Sigmoid colon (tissue), 7 donors: ENCODE data around the gene RERG. TPM values are rescaled to one million over a fixed set of nuclear protein-coding genes. Genes with fewer than 3 reads are reported as not detected.

Source experiments
- DNase-seq: peaks from one replicate; pipeline ENCODE4 v3.0.0-alpha.2; 2019
- H3K27ac ChIP-seq, 4 donors: fragments of 200-600 bp; sonication (generic); one replicate each; pipeline ENCODE4 v1.5.1; 2016 to 2019; ENCODE audit warnings: mild to moderate bottlenecking in 1 of 4
- H3K27me3 ChIP-seq, 3 donors: fragments of 200-600 bp; sonication (generic); one replicate each; pipeline ENCODE4 v1.5.1; 2019; ENCODE audit warnings: mild to moderate bottlenecking in 1 of 3
- H3K36me3 ChIP-seq, 4 donors: fragments of 200-600 bp; sonication (generic); one replicate each; pipeline ENCODE4 v1.5.1; 2016 to 2019
- H3K4me1 ChIP-seq, 4 donors: fragments of 200-600 bp; sonication (generic); one replicate each; pipeline ENCODE4 v1.5.1; 2017 to 2019
- H3K4me3 ChIP-seq, 4 donors: fragments of 200-600 bp; sonication (generic); one replicate each; pipeline ENCODE4 v1.5.1; 2017 to 2019; ENCODE audit warnings: mild to moderate bottlenecking in 2 of 4, moderate library complexity in 1 of 4
- H3K9me3 ChIP-seq, 4 donors: fragments of 200-600 bp in 3 of 4; sonication (generic) in 3 of 4; one replicate each; pipeline versions ENCODE4 v1.5.1 to v1.6.1; 2013 to 2019
- EP300 ChIP-seq, 4 donors: sonication (generic); formaldehyde crosslinking; IDR thresholded peaks; one replicate each; pipeline ENCODE4 v1.6.1; 2017; ENCODE audit warnings: antibody characterized with exemption in 4 of 4
- POLR2A ChIP-seq, 2 donors: fragments of 450-650 bp; IDR thresholded peaks; one replicate each; pipeline ENCODE4 v1.6.1; 2016; ENCODE audit warnings: antibody characterized with exemption in 2 of 2, mild to moderate bottlenecking in 2 of 2, moderate library complexity in 2 of 2
- POLR2AphosphoS5 ChIP-seq, 4 donors: sonication (generic); formaldehyde crosslinking; IDR thresholded peaks; one replicate each; pipeline ENCODE4 v1.6.1; 2017; ENCODE audit warnings: antibody characterized with exemption in 4 of 4
- WGBS, 2 donors: extraction: QIAGEN DNeasy Blood & Tissue Kit; methylation state at CpG; one replicate each; pipeline ENCODE4 v1.1.7; 2013; 5-methylcytosine and 5-hydroxymethylcytosine counted together
- intact Hi-C: fragments of 100-400 bp; cut with DNase I; formaldehyde crosslinking; loops from one replicate; pipeline ENCODE4 v1.15.1; 2023
- polyA plus RNA-seq, 3 donors: library from polyadenylated mRNA; stranded (reverse); fragments of 200-250 nt; gene quantifications; one replicate each; pipeline ENCODE4 v1.2.3, GENCODE V29; 2013
- total RNA-seq, 4 donors: library from RNA; depleted of rRNA; stranded (reverse); fragments of >200 nt; gene quantifications; one replicate each; pipeline ENCODE4 v1.1.0, GENCODE V29; 2016
- TF ChIP-seq, protein P1 (sequence below), 4 experiments: fragments of 450-650 bp in 3 of 4; fragments of 200-600 bp in 1 of 4; IDR thresholded peaks; one replicate each; pipeline ENCODE4 v1.5.1; 2016 to 2019; ENCODE audit warnings: antibody characterized with exemption in 4 of 4, mild to moderate bottlenecking in 3 of 4, moderate library complexity in 2 of 4
- donor health status: healthy with polysubstance abuse.
- donor health status: Bipolar disorder and iron deficiency.
- donor health status: healthy.

Gene RERG
- total and polyA plus RNA-seq, 7 donors: 1.4 to 104 (median 69.9) TPM

DNA sequence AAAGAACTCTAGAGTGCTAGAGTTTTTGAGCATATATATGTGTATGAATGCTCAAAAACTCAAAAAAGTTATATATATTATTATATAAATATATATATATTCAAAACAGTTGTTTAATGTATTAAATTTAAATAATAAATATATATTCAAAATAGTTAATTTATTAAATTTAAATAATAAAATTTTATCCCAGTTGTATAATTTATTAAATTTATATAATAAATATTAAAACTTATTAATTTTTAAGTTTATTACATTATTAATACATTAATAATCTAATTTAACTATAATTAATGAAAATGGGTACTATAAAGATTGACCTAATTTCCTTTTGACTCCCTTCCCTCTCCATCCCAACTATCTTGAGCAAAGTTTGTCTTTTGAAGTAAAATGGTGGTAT lies 97.8 kb downstream of the RERG start:
- Histone ChIP-seq H3K27me3 (no peaks in the 10 kb centered on the region), H3K4me3 (no peak overlapping the region), H3K27ac (peak overlapping the region in 2 of 4 donors; percentile 53 to 60), H3K4me1 (peaks cover 0 to 45% (median 8%) of the 10 kb centered on the region in 4 donors), H3K9me3 (no peaks in the 10 kb centered on the region), H3K36me3 (no peaks in the 10 kb centered on the region)
- intact Hi-C loops: no loop called here
- no peak for DNase-seq
- TF ChIP-seq, protein P1, sequence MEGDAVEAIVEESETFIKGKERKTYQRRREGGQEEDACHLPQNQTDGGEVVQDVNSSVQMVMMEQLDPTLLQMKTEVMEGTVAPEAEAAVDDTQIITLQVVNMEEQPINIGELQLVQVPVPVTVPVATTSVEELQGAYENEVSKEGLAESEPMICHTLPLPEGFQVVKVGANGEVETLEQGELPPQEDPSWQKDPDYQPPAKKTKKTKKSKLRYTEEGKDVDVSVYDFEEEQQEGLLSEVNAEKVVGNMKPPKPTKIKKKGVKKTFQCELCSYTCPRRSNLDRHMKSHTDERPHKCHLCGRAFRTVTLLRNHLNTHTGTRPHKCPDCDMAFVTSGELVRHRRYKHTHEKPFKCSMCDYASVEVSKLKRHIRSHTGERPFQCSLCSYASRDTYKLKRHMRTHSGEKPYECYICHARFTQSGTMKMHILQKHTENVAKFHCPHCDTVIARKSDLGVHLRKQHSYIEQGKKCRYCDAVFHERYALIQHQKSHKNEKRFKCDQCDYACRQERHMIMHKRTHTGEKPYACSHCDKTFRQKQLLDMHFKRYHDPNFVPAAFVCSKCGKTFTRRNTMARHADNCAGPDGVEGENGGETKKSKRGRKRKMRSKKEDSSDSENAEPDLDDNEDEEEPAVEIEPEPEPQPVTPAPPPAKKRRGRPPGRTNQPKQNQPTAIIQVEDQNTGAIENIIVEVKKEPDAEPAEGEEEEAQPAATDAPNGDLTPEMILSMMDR (IDR thresholded peaks at IDR 0.05): no peak
- TF ChIP-seq POLR2A (IDR thresholded peaks at IDR 0.05) (no peak), EP300 (IDR thresholded peaks at IDR 0.05) (no peak), POLR2AphosphoS5 (IDR thresholded peaks at IDR 0.05) (no peak)

- DNase-seq: no peak
- 70 to 73% methylated on average over 4 of the region's 4 CpGs for WGBS, 2 donors
- Histone ChIP-seq H3K36me3 (no peaks in the 10 kb centered on the region), H3K4me1 (peaks cover 0 to 53% (median 14%) of the 10 kb centered on the region in 4 donors), H3K9me3 (no peaks in the 10 kb centered on the region), H3K27ac (peak overlapping the region in 3 of 4 donors; percentile 24 to 60 (median 53)), H3K27me3 (no peaks in the 10 kb centered on the region), H3K4me3 (no peak overlapping the region)
- TF ChIP-seq POLR2A (IDR thresholded peaks at IDR 0.05) (no peak), POLR2AphosphoS5 (IDR thresholded peaks at IDR 0.05) (no peak), EP300 (IDR thresholded peaks at IDR 0.05) (no peak)
- TF ChIP-seq, protein P1 (IDR thresholded peaks at IDR 0.05): no peak
- intact Hi-C loops: no loop called here
Measured at GRCh38 chr12:15122344-15122743, 98.9 kb downstream of the RERG start.

- no peak overlapping the region for H3K4me3 ChIP-seq
- TF ChIP-seq, protein P1 (IDR thresholded peaks at IDR 0.05): no peak
- TF ChIP-seq POLR2AphosphoS5 (IDR thresholded peaks at IDR 0.05): no peak
- TF ChIP-seq POLR2A (IDR thresholded peaks at IDR 0.05): no peak
- WGBS, 2 donors: 0 to 1% methylated on average over 1 of the region's 1 CpG
- no peaks in the 10 kb centered on the region for H3K9me3 ChIP-seq
- H3K27ac ChIP-seq: peak overlapping the region in 1 of 4 donors; percentile 71
- no peaks in the 10 kb centered on the region for H3K27me3 ChIP-seq
- no peaks in the 10 kb centered on the region for H3K36me3 ChIP-seq
- intact Hi-C loops: no loop called here
- DNase-seq: no peak
- peaks cover 0 to 66% (median 30%) of the 10 kb centered on the region in 4 donors for H3K4me1 ChIP-seq
Measured at GRCh38 chr12:15118955-15119354, 102.3 kb downstream of the RERG start.

DNA sequence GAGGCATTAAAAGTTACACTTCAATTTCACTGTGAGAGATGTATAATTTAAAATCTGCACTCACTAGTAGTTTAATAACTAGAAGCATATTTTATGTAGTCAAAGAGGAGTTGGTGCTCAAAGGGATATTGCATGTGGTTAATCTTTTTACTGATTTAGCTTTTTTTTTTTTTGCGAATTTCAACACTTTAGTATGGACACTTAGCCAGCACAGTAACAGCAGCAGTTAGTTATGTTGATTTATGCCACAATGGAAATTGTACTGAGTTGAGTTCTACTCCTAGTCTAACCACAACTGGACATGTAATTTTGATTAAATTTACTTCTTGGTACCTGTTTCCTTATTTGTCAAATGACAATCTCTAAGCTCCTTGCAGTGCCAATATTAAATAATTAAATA lies 104.2 kb downstream of the RERG start:
- intact Hi-C loops: no loop called here
- 48 to 55% methylated on average over 1 of the region's 1 CpG for WGBS, 2 donors
- H3K4me3 ChIP-seq: no peak overlapping the region
- H3K4me1 ChIP-seq: peaks cover 0 to 58% (median 28%) of the 10 kb centered on the region in 4 donors
- TF ChIP-seq EP300 (IDR thresholded peaks at IDR 0.05) (no peak), POLR2A (IDR thresholded peaks at IDR 0.05) (no peak)
- no peaks in the 10 kb centered on the region for H3K27me3 ChIP-seq
- peaks cover 0 to 4% (median 0%) of the 10 kb centered on the region in 4 donors for H3K36me3 ChIP-seq
- H3K27ac ChIP-seq: peak overlapping the region in 3 of 4 donors; percentile 5 to 71 (median 64)
- H3K9me3 ChIP-seq: no peaks in the 10 kb centered on the region
- no peak for DNase-seq

DNA sequence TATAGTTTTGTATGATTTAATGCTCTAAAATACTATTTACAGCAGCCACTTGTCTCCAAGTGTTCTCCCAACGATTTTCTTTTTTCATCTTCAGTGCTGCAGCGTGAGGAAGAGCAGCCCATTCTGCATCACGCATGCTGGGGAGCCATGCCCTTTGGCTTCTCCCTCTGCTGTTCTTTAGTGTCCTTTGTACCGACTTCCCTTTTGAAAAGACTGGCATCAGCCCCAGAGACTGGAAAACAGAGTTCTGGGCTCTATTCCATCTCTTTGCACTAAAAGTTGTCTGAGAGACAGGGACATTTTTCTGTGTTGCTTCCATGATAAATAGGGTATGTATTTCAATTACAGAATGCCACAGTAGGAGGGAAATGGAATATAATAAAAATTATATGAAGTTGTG lies 105.1 kb downstream of the RERG start:
- 54 to 61% methylated on average over 4 of the region's 4 CpGs for WGBS, 2 donors
- peak; percentile 70 for DNase-seq
- peaks cover 0 to 50% (median 26%) of the 10 kb centered on the region in 4 donors for H3K4me1 ChIP-seq
- H3K9me3 ChIP-seq: no peaks in the 10 kb centered on the region
- peak overlapping the region in 3 of 4 donors; percentile 41 to 71 (median 64) for H3K27ac ChIP-seq
- peak overlapping the region in 1 of 4 donors; percentile 11 for H3K4me3 ChIP-seq
- intact Hi-C loops: no loop called here
- no peak for TF ChIP-seq EP300 (IDR thresholded peaks at IDR 0.05)
- no peak for TF ChIP-seq POLR2A (IDR thresholded peaks at IDR 0.05)
- TF ChIP-seq POLR2AphosphoS5 (IDR thresholded peaks at IDR 0.05): peak; percentile 16 to 59 (median 53)
- TF ChIP-seq, protein P1 (IDR thresholded peaks at IDR 0.05): no peak
- peaks cover 0 to 8% (median 0%) of the 10 kb centered on the region in 4 donors for H3K36me3 ChIP-seq
- no peaks in the 10 kb centered on the region for H3K27me3 ChIP-seq
